Coronary artery (tissue), 2 donors: ENCODE results near the gene FBXL12.
A peak's percentile ranks its signal among the peaks of the same experiment; 100 is the strongest.

ENCODE experiments used
- DNase-seq: peaks from one replicate; pipeline ENCODE4 v3.0.0-alpha.2; 2017; ENCODE audit warnings: low spot score
- H3K27ac ChIP-seq, 2 donors: fragments of 200-600 bp; sonication (generic); one replicate each; pipeline ENCODE4 v1.5.1; 2016 to 2019
- H3K4me3 ChIP-seq: fragments of 200-600 bp; sonication (generic); 2 replicates; pipeline ENCODE4 v1.5.1; 2016; ENCODE audit warnings: mild to moderate bottlenecking, moderate library complexity
- CTCF ChIP-seq: fragments of 200-600 bp; sonication (generic); IDR thresholded peaks from one replicate; pipeline ENCODE4 v1.5.1; 2019; ENCODE audit warnings: antibody characterized with exemption

Gene FBXL12

GRCh38 chr19:9838324-9838723 lies 19.4 kb upstream of the FBXL12 start:
- TF ChIP-seq CTCF, result no peak
- no peak for DNase-seq
- Histone ChIP-seq H3K27ac (no peak overlapping the region), H3K4me3 (no peak overlapping the region)

GRCh38 chr19:9836021-9836420 lies 17.1 kb upstream of the FBXL12 start:
- TF ChIP-seq CTCF, result no peak
- Histone ChIP-seq H3K4me3 (peak overlapping the region; percentile 98), H3K27ac (no peak overlapping the region)
- no peak for DNase-seq

- Histone ChIP-seq H3K4me3 (peak overlapping the region; percentile 98), H3K27ac (peak overlapping the region; percentile 58 to 85)
- no peak for DNase-seq
- no peak for TF ChIP-seq CTCF
Observed at GRCh38 chr19:9835507-9835949, 16.6 kb upstream of the FBXL12 start.

- Histone ChIP-seq H3K27ac (peak within 1 kb of the TSS; percentile 58 to 85), H3K4me3 (peak within 1 kb of the TSS; percentile 98)
- TF ChIP-seq CTCF, result peak; percentile 31
- peak; percentile 99 for DNase-seq
Observed at GRCh38 chr19:9834726-9835506, 16.0 kb upstream of the FBXL12 start, which contains the start of gene PIN1. PIN1 (plus strand) TSS chr19:9835318; CDS start chr19:9835345, 27 bp downstream.

GRCh38 chr19:9834307-9834725 lies 15.4 kb upstream of the FBXL12 start:
- no peak for DNase-seq
- H3K4me3 ChIP-seq, result peak overlapping the region; percentile 98
- no peak for TF ChIP-seq CTCF
- peak overlapping the region in 1 of 2 donors; percentile 84 for H3K27ac ChIP-seq

GRCh38 chr19:9828551-9829063 lies 9.7 kb upstream of the FBXL12 start:
- H3K4me3 ChIP-seq, result peak overlapping the region; percentile 96
- TF ChIP-seq CTCF, result no peak
- no peak for DNase-seq
- no peak overlapping the region for H3K27ac ChIP-seq
